Effector CD4-positive, alpha-beta T cell (primary cell): ENCODE results near the gene SEZ6L.
"Not testable (repeated sequence)": the region's sequence is repeated elsewhere in the genome, so short reads cannot be mapped to it uniquely, and the experiment has no call there.

Experiments used
- DNase-seq: peaks from one replicate; pipeline ENCODE4 v3.0.0-alpha.2; 2020

SEZ6L gene

DNA sequence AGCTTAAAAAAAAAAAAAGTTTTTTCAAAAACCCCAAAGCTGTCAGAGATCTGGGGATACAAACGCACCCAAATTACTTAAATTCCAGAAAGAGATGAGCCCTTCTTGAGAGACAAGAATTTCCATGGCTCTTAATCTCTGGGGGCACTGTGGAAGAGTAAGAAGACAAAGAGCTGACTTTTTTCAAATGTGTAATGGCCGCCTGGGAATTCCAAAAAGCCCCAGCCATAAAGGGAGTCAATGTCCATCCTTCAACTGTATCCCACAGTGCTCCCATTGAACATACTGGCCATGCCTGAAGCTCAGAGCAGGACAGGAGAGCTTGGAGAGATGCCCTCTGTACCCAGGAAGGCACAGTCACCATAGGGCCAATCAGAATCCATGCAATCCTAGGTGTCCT is 222.4 kb downstream of the SEZ6L start:
- no peak for DNase-seq

DNA sequence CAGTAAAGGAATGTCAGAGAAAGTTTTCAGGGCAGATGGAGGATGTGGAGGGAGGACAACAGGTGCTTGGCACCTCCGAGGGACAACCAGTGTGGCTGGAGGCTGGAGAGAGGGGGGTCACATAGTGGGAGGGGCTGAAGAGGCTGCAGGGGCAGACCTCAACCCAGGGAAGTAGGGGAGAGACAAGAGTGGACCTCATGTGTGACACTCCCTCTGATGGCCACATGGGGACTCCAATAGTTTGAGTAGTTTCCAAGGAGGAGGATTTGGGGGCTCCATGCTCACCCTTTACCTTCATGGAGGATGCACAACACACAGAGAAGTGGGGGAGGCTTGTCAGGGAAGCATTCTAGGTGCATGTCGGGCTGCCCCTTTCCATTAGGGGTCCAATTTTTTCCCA is 224.7 kb downstream of the SEZ6L start:
- DNase-seq = no peak

DNA sequence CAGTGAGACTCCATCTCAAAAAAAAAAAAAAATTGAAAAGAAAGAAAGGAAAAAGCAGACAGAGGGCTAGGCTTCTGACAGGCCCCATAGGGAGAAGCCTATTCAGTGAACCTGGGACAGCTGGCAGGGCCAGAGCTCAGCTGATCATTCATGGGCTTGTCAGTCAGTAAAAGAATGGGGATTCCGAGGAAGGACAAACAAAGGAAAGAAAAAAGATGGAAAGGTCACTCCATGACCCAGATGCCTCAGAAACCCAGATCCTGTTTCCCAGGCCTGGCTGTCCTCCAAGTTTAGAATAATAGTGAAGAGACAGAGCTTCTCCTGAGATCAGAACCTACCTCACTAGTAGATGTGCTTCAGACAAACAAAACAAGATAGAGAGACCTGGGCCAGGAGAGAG is 225.5 kb downstream of the SEZ6L start:
- DNase-seq = no peak

DNA sequence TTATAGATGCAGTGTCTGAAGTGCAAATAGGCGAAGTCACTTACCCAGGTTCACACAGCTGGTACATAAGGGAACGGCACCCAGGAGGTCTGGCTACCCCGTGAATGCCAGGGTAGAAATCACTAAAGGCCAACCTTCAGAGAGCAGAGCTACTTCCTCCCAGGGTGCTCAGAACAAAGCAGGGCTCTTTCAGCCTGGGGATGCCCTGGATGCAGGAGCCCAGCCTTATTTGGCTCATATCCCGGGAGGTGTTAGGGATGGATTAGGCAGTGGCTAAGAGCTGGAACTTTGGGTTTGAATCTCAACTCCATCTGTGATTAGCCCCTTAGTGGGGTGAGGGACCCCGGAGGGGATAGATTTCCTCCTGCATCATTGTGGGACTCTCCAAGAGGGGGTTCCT is 226.7 kb downstream of the SEZ6L start:
- no peak for DNase-seq

DNA sequence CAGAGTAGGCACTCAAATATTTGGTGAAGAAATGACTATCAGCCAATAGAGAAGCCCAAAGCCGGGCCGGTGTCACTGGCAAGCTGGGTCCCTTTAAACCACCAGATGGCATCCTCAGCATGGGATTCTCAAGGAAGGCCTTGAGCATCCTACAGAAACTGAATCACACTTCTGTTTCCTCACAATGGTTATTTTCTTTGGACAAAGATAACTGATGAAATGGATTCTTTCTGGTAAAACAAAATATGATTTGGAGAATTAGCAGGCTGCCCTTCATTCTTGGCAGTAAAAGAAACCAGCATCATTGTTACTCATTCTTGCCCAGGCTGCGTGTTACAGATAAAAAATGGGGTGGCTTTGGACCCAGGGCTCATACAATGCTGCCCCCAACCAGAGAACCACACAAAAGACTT is 229.5 kb downstream of the SEZ6L start:
- peak; percentile 37 for DNase-seq

DNA sequence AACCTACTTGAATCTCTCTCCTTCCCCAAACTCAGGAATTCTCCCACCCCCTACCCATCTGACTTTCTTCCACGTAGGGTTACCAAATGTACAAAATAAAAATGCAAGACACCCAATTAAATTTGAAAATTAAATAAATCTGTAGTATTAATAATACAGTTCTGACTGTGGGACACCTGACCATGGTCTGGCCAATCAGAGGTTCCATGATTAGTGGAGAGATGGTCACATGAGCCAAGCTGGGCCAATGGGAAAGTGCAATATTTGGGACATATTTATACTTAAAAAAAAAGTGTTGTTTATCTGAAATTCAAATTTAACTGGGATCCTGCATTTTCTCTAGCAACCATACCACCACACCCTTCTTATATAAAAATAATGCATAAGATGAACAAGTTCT is 230.0 kb downstream of the SEZ6L start:
- no peak for DNase-seq

DNA sequence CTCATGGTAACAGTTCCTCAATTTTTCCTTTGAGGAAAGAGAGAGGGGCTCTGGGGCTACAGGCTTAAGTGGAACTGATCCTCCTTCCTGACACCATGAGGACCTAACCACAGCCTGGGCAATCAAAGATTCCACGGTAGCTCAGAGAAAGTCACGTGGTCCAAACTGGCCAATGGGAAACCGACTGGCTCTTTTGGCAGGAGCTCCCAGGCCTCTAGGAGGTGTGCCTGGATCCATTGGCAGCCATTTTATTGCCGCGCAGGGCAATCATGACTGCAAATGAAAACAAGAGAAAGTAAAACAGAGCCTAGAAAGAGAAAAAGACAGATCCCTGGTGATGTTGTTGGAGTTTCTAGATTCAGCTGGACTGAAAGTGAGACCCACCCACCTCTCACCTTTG is 232.5 kb downstream of the SEZ6L start:
- no peak for DNase-seq

DNA sequence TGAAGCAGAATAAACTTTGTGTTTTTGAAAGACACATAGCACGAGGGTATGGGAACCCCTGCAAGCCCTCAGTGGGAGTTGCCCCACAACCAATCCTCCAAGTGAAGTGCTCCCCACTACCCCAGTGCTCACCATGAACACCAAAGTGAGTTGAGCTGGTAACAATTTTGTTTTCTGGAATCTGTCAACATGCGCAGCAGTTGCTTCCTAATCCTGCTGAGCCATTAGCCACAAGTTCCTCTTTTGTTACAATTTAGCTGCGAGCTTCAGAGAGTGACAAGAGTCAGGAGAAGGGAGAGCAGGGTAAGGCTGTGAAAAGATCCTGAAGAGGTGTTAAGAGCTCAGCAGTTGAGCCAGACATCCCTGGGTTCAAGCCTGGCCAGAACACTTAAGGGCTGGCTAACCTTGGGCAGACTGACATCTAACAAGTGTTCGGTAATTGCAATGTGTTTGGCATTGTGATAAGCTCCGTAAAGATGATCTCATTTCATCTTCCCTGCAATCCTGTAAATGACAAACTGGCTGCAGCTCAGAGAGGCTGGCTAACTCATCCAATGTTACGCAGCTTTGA is 235.7 kb downstream of the SEZ6L start:
- DNase-seq = no peak

DNA sequence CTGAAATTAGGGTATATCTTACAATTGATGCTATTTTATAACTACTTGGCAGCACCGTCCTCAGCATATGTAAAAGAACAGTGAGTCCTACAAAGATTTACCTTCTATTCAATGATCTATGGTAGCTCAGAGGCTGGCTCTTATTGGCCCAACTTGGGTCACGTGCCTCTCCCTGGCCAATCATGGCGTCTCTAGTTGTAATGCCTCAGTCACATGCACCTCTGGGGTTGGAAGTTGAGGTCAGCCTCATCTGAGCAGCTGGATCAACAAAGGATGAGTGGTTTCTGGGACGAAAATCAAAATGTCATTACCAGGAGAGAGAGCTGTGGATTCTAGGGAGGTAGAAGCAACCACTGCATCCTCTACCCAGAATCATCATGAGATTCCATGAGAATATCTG is 236.9 kb downstream of the SEZ6L start:
- no peak for DNase-seq

DNA sequence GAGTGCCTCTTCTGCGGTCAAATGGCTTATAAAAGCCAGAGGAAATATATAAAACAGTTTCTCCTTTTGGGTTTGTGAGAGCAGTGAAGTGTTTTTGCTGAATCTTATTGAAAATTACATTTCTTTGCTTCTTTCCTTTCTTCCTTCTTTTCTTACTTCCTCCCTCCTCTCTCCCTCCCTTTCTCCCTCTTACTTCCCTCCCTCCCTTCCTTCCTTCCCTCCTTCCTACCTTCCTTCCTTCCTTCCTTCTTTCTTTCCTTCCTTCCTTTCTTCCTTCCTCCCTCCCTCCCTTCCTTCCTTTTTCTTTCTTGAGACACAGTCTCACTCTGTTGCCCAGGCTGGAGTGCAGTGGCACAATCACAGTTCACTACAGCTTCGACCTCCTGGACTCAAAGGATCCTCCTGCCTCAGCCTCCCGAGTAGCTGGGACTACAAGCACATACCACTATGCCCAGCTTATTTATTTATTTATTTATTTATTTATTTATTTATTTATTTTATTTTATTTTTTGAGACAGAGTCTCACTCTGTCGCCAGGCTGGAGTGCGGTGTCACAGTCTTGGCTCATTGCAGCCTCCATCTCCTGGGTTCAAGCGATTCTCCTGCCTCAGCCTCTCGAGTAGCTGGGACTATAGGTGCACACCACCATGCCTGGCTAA is 239.4 kb downstream of the SEZ6L start:
- not testable (repeated sequence) for DNase-seq

DNA sequence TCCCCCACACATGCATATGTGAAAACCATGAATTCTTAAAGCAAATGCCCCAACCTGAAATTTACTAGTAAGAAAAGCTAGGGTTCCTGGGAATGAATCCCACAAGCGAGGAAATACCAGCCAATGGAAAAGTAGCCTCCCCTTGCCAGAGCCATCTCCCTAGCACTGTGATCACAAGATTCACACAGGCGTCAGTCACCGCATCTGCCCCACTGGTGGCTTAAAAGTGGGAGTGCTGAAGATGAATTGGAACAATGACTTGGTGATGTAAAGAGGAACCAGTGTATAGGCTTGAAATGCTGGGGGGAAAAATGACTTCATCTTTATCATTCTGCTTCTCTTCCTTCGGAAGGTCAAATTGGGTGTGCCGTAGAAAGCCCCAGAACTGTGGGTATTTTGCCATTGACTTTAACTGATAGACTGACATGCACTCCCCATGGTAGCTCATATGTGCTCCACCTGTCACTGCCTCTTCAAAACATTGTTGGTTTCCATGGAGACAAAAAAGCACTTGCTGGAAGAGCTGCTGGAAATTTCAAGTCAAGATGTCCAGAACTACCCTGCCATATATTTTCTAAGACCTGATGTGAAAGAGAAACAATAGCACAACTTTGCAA is 240.6 kb downstream of the SEZ6L start:
- no peak for DNase-seq

DNA sequence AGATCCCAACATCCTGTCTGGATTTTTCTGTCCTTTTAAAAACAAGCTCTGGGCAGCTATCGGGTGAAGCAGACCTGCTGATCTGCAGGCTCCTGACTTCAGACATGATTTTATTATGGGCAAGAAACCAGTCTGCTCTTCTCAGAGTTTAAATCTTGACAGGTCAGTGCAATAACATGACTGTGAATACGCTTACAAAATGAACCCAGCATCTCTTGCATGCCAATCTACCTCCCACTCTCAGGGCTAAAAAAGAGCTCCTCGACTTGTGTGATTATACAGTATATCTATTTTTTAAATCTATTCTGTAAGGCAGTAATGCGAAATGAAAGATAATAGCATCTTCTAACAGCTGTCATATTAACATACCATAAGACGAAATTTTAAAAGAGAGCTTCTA is 241.1 kb downstream of the SEZ6L start:
- DNase-seq = no peak

DNA sequence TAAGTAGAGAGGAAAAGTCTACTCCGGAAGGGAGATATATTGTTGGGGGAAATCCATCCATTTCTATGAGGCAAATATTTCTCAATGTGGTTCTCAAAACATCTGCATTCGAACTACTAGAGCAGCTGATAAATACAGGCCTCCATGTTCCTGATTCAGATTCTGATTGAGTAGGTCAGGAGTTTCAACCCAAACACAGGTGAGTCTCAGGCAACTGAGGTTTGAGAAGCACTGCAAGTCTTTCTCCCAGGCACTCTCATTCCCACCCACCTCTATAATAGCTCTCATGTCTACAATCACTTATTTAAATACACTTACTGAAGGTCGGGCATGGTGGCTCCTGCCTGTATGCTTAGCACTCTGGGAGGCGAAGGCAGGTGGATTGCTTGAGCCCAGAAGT is 245.1 kb downstream of the SEZ6L start:
- no peak for DNase-seq

DNA sequence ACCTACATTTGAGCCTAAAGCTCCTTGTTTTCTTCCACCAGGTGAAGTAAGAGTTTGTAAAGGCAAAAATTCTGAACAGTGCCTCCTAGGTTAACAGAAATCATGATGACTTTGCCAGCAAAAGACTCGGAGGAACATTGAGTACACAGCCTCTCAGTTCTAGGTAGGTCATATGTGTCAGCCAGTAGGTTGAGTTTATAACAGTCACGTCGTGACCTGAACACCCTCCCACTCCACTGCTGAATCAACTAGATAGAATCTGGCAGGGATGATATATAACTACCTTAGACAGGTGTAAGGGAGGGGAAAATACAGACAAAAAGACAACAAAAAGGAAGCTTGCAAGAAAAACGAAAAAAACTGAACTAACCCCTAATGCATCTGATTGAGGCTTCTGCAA is 247.0 kb downstream of the SEZ6L start:
- DNase-seq = no peak

DNA sequence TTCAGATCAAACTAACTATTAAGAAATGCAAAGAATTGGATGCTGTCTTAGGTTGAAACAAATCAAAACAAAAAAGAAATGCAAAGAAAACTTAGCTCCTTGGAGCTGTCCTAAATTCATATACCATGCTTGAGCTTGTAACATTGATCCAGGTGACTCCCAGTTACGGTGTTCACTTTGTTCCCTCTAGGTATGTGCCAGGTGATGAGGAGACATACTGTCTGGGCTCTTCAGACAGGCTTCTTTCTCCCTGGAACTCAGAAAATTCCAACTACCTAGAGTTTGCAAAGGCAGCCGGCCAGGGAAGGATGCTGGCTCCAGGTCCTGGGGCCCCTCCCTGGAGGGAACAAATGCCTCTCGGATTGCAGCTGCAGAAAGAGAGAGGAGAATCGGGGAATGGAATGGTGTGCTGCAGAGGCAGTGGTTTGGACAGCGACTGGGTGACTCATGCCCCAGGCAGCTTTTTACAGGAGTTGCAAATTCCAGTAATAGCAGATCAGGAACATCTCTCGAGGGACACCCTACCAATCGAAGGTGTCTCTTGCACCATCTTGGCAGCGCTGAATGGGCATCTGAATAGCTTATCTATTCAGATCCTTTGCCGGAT is 247.5 kb downstream of the SEZ6L start:
- no peak for DNase-seq

DNA sequence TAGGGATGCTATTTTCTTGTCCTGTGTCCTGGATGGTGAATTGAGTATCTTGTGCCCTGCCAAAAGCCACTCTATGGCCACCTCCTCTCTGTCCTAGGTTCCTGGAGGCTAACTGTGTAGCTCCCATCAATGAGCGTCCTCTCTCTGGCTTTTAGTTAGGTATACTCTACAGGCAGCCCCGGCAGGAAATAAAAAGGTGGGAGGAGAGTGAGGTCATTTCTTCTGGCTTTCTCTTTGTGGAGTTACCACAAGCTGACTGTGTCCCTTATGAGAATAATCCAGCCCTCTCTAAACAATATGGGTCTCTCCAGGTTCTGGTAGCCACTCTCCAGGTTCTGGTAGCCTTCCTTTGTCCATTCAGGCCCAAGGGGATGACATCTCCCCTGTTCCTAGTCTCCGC is 248.1 kb downstream of the SEZ6L start:
- DNase-seq = no peak

DNA sequence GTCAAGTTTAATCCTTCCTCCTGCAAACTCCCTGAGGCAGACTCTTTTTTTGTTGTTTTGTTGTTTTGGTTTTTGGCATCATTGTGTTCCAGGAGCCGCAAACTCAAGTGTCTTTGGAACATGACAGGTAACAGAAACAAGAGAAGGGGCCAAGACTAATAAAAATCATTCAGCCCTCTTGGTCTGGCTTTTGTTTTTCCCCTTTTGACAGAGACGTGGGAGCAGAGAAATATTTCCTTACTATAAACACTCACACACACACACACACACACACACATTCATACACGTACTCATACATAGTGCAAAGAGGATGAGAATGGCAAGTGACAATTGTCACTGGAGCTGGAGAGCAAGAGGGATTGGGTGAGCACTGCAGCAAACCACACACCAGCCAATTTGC is 249.4 kb downstream of the SEZ6L start:
- DNase-seq = no peak

DNA sequence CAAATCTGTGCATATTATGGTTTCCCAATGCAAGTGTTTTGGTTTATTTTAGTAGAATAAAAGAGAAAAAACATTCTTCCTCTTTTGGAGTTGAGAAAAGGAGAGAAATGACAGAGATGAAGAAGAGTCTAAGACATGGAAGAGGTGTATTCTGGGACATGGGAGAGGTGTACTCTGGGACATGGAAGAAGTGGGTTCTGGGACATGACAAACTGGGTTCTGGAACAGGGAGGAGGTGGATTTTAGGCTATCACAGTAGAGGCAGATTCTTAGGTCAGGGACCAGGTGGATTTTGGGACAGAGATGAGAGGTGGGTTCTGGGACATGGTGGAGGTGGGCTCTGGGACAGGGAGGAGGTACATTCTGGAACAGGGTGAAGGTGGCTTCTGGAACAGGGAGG is 257.7 kb downstream of the SEZ6L start:
- DNase-seq = no peak

DNA sequence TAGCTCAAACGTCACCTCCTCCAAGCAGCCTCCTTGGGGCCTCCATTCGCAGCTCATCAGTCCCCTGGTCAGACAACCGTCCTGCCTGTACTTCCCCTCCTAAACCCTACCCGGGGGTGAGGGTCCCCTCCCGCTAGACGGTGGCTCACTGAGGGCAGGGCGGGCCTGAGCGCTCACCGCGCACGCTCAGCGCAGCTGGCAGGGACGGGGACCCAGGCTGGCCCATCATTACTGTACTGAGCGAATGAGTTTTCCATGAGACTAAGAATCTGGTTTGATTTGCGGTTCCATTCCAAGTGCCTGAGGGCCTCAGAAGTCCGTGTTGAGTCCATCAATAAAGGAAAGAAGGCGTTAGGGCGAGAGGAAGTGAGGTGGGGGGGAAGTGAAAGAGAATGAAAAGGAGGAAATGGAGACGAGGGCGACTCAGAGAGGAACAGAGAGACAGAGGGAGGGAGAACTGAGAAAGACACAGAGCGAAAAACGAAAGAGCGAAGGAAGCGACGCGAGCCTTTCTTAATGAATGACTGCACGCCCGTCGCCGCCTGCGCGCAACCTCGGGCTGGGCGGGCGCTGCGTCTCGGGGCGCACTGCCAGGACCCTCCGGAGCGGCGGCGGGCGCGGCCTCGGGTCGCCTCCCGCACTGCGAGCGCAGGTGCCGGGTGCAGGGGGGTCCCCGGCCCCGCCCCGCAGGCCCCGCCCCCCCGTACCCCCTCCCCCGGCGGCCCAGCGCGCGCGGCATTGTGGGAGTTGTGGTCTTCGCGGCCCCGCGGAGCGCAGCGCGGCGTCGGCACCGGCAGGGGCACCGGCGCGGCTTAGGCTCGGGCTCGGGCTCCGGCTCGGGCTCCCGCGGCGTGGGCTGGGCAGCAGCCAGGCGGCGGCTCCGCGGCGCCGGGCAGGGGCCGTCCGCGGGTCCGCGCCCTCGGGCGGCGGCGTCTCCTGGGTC is 259.5 kb downstream of the SEZ6L start, which contains the start of gene ASPHD2:
TSS of gene ASPHD2 (plus strand) at position 746 of the 943 bp plus-strand sequence. CDS start 4,356 bp downstream, outside the sequence.
- peak; percentile 77 for DNase-seq

DNA sequence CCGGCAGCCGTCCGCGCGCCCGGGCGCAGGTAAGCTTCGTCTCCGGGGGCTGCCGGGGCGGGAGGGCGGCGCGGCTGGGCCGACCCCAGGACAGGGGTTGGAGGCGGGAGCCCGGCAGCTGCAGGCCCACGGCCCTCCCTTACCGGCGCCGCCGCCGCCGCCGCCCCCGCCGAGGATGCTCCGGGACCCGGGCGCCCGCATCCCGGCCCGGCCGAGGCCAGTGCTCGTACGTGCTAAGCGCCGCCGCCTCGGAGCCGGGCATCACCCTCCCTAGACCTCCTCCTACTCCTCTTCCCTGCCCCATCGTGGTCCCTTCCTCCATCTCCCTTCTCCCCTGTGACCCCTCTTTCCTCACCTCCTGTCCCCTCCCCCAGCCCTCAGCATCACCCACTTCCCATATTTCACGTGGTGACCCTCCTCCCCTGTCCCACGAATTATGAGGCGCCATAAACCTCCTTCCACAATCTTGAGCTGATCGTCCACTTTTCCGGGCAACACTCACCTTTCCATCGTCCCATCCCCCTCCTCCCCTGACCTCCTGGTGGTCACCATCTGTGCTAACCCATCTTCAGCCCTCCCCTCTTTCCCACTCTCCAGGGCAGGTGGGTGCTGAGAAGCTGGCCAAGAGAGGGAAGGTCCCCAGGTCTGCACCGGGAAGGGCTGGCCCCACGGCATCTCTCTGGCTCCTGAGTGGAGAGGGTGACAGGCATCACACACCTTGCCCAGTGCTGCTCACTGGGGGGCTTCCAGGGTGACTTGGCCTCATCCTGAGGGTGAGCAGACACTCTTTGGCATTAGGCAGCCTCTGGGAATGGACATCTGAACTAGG is 260.4 kb downstream of the SEZ6L start:
- DNase-seq = no peak

DNA sequence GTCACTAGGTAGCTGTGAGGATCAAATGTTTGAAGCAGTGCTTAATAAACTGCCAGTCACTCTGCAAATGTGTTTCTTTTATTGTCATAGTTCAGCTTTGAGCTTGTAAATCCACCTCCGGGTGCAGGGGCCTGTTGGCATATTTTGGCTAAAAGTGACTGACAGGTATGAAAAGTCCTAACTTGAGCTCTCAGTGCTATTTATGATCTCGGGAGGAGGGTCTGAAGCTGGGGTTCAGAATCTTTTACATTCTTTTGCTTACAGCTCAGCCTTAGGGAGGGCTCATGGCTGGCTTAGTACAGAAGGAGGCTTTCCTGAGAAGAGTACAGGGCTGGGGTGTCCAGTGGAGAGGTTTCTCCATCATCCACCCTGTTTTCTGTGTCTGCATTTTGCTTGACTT is 261.3 kb downstream of the SEZ6L start:
- DNase-seq = no peak
